ENCODE measurements around the gene KATNB1. TPM values are rescaled to one million over a fixed set of nuclear protein-coding genes. Genes with fewer than 3 reads are reported as not detected.

The KATNB1 gene
- total and polyA plus RNA-seq, 2 experiments from 2014 or later, result 31.4 to 65.9 TPM

GRCh38 chr16:57698812-57699405 lies 36.7 kb upstream of the KATNB1 start (continued):
- TF ChIP-seq ZNF114 (CRISPR knock-in tag; IDR thresholded peaks at IDR 0.05), result no peak
- no peak for TF ChIP-seq JUNB (IDR thresholded peaks at IDR 0.05; ENCODE audit: unreplicated experiment)
- no peak for TF ChIP-seq ETS1 (IDR thresholded peaks at IDR 0.05)
- no peak for TF ChIP-seq CTCF (conservative IDR thresholded peaks at IDR 0.05; ENCODE audit: low read depth in 2 of 2)
- no peak for TF ChIP-seq EZH2phosphoT487 (IDR thresholded peaks at IDR 0.05; ENCODE audit: unreplicated experiment)

GRCh38 chr16:57699481-57699880 lies 36.1 kb upstream of the KATNB1 start:
- no peak overlapping the region for H3K4me3 Mint-ChIP-seq
- H3K4me1 Mint-ChIP-seq, result peaks cover 8% of the 10 kb centered on the region; the same call in 2 of the 3 replicates
- no peak for ATAC-seq
- H3K9me3 Mint-ChIP-seq, result no peaks in the 10 kb centered on the region; the same call in 2 of the 3 replicates
- Histone ChIP-seq H3K4me3 (no peak overlapping the region), H4K20me1 (replicated peaks; ENCODE audit: insufficient read depth) (no peaks in the 10 kb centered on the region), H3K9me2 (ENCODE audit: insufficient read depth) (no peaks in the 10 kb centered on the region), H3K4me2 (no peak overlapping the region), H3K79me2 (replicated peaks; ENCODE audit: insufficient read depth) (no peaks in the 10 kb centered on the region), H3K27me3 (ENCODE audit: insufficient read depth) (no peaks in the 10 kb centered on the region), H3K36me3 (ENCODE audit: insufficient read depth) (no peaks in the 10 kb centered on the region), H3F3A (replicated peaks; ENCODE audit: low read depth) (no peaks in the 10 kb centered on the region), H2AFZ (no peak overlapping the region), H3K27ac (ENCODE audit: low read depth) (no peak overlapping the region), H3K4me1 (ENCODE audit: insufficient read depth) (no peaks in the 10 kb centered on the region)
- DNase-seq (ENCODE audit: low spot score), result no peak
- no peak overlapping the region for H3K27ac Mint-ChIP-seq
- peaks cover 2% of the 10 kb centered on the region for H3K27me3 Mint-ChIP-seq (ENCODE audit: insufficient read depth, low read depth, poor library complexity)
- TF ChIP-seq REST (IDR thresholded peaks at IDR 0.05; ENCODE audit: unreplicated experiment) (no peak), CTCF (conservative IDR thresholded peaks at IDR 0.05; ENCODE audit: low read depth in 2 of 2) (no peak), EZH2 (IDR thresholded peaks at IDR 0.05; ENCODE audit: low read depth, unreplicated experiment) (no peak), EZH2phosphoT487 (IDR thresholded peaks at IDR 0.05; ENCODE audit: unreplicated experiment) (no peak), ZNF114 (CRISPR knock-in tag; IDR thresholded peaks at IDR 0.05) (no peak), ZNF331 (CRISPR knock-in tag; IDR thresholded peaks at IDR 0.05; ENCODE audit: low read depth) (no peak), NANOG (IDR thresholded peaks at IDR 0.05; ENCODE audit: borderline replicate concordance) (no peak), STAT1 (IDR thresholded peaks at IDR 0.05; ENCODE audit: unreplicated experiment) (no peak), ETS1 (IDR thresholded peaks at IDR 0.05) (no peak), JUNB (IDR thresholded peaks at IDR 0.05; ENCODE audit: unreplicated experiment) (no peak)
- no peaks in the 10 kb centered on the region for H3K36me3 Mint-ChIP-seq (ENCODE audit: low read depth)

Measured in GM23338 (cell line).